ENCODE results near the gene RALBP1. TPM values are rescaled to one million over a fixed set of nuclear protein-coding genes. Genes with fewer than 3 reads are reported as not detected.

The RALBP1 gene
- total and polyA plus RNA-seq, 9 of the 15 experiments (the other 6 are each of a cell fraction or from before 2014, with no cell fraction given), result 10.9 to 70.0 (median 61.3) TPM

GRCh38 chr18:9475643-9476591 lies 604 bp downstream of the RALBP1 start (continued):
- TF ChIP-seq ATF3 (IDR thresholded peaks at IDR 0.05), result no peak
- TF ChIP-seq ATF3 (CRISPR knock-in tag; conservative IDR thresholded peaks at IDR 0.05), result 0 out of 2 replicates have a peak, but pooled peaks have one; percentile 35
- peak; percentile 29 for TF ChIP-seq PHB (CRISPR knock-in tag; IDR thresholded peaks at IDR 0.05)
- no peak for TF ChIP-seq NR2C2 (CRISPR knock-in tag; IDR thresholded peaks at IDR 0.05)
- TF ChIP-seq NR2C2 (tag; IDR thresholded peaks at IDR 0.05), result no peak
- no peak for TF ChIP-seq MYC (IDR thresholded peaks at IDR 0.05; ENCODE audit: low read depth, low read length)
- peak; percentile 80 for TF ChIP-seq MYC (CRISPR knock-in tag; IDR thresholded peaks at IDR 0.05; ENCODE audit: borderline replicate concordance, low read depth)
- no peak for TF ChIP-seq ID3 (CRISPR knock-in tag; IDR thresholded peaks at IDR 0.05)
- peak; percentile 58; the same call in 1 of the 2 replicates for TF ChIP-seq ID3 (tag; IDR thresholded peaks at IDR 0.05)
- TF ChIP-seq EWSR1 (IDR thresholded peaks at IDR 0.05; ENCODE audit: borderline replicate concordance, low read depth, partially characterized antibody), result no peak
- no peak for TF ChIP-seq ESRRB (CRISPR knock-in tag; IDR thresholded peaks at IDR 0.05; ENCODE audit: borderline replicate concordance)
- peak; percentile 84; the same call in 1 of the 2 replicates for TF ChIP-seq NR4A1 (CRISPR knock-in tag; IDR thresholded peaks at IDR 0.05)
- TF ChIP-seq NR4A1 (tag; IDR thresholded peaks at IDR 0.05), result no peak
- TF ChIP-seq NELFE (IDR thresholded peaks at IDR 0.05; ENCODE audit: insufficient read depth, insufficient read length), result no peak
- no peak for TF ChIP-seq ZNF280A (IDR thresholded peaks at IDR 0.05; ENCODE audit: low read depth, partially characterized antibody)
- TF ChIP-seq ATF6 (CRISPR knock-in tag; IDR thresholded peaks at IDR 0.05), result 0 out of 2 replicates have a peak, but pooled peaks have one; percentile 11
- TF ChIP-seq HNRNPL (IDR thresholded peaks at IDR 0.05; ENCODE audit: low read depth, low read length), result 0 out of 2 replicates have a peak, but pooled peaks have one; percentile 29
- no peak for TF ChIP-seq FOXJ3 (CRISPR knock-in tag; IDR thresholded peaks at IDR 0.05)
- TF ChIP-seq ZC3H8 (IDR thresholded peaks at IDR 0.05), result no peak
- peak; percentile 57; the same call in 1 of the 2 replicates for TF ChIP-seq HDAC2 (IDR thresholded peaks at IDR 0.05)
- peak; percentile 36 for TF ChIP-seq PCBP1 (IDR thresholded peaks at IDR 0.05; ENCODE audit: low read depth, low read length, poor library complexity, severe bottlenecking)
- no peak for TF ChIP-seq TCF7 (IDR thresholded peaks at IDR 0.05; ENCODE audit: borderline replicate concordance)
- TF ChIP-seq KDM4B (IDR thresholded peaks at IDR 0.05; ENCODE audit: borderline replicate concordance in 2 of 2, low read depth in 1 of 2), result no peak

Measured in K562 (cell line).